ENCODE measurements around the gene FMN2. TPM values are rescaled to one million over a fixed set of nuclear protein-coding genes. Genes with fewer than 3 reads are reported as not detected.

Gene FMN2
- total RNA-seq, 1 donor from 2014 or later, result not detected

DNA sequence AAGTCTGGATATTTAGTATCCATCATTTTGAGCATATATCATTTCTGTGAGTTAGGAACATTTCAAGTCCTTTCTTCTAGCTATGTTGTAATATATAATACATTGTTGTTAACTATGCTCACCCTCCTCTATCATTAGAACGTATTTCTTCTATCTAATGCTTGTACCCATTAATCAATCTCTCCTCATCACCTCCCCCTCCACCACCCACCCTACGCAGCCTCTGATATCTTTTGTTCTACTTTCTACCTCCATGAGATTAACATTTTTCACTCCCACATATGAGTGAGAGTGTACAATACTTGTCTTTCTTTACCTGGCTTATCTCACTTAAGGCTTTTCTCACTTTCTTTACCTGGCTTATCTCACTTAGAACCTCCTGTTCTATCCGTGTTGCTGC lies 156.2 kb downstream of the FMN2 start:
- Mint-ChIP-seq H3K27ac (no peak overlapping the region), H3K36me3 (ENCODE audit: low read depth) (no peaks in the 10 kb centered on the region), H3K4me1 (no peaks in the 10 kb centered on the region), H3K4me3 (no peak overlapping the region), H3K27me3 (no peaks in the 10 kb centered on the region), H3K9me3 (peaks cover 18% of the 10 kb centered on the region)
- POLR2A ChIA-PET, result no interaction called here
- no peak for DNase-seq
- intact Hi-C loops (cut with micrococcal nuclease), result no loop called here
- no peak for ATAC-seq (ENCODE audit: low read depth)
- TF ChIP-seq, protein P1, sequence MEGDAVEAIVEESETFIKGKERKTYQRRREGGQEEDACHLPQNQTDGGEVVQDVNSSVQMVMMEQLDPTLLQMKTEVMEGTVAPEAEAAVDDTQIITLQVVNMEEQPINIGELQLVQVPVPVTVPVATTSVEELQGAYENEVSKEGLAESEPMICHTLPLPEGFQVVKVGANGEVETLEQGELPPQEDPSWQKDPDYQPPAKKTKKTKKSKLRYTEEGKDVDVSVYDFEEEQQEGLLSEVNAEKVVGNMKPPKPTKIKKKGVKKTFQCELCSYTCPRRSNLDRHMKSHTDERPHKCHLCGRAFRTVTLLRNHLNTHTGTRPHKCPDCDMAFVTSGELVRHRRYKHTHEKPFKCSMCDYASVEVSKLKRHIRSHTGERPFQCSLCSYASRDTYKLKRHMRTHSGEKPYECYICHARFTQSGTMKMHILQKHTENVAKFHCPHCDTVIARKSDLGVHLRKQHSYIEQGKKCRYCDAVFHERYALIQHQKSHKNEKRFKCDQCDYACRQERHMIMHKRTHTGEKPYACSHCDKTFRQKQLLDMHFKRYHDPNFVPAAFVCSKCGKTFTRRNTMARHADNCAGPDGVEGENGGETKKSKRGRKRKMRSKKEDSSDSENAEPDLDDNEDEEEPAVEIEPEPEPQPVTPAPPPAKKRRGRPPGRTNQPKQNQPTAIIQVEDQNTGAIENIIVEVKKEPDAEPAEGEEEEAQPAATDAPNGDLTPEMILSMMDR (IDR thresholded peaks at IDR 0.05), result no peak
- CTCF ChIA-PET, result no interaction called here

DNA sequence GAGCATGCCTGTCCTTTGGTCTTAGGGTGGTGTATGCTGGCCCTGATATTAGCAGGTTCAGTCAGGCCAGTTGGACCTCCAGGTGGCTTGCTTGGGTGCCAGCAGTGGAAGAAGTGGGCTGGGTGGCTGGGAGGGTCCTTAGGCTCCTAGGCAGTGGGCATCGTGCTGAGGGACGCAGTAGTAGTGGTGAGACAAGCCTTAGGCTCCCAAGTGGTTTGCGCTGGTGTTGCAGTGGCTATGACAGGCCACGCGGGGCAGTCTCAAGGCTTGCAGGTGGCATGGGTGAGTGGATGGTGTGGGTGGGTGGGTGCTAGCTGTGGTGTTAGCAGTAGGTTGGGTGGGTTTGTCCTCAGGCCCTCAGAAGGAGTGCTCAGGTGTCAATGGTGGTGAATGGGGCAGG lies 162.3 kb downstream of the FMN2 start:
- TF ChIP-seq, protein P1 (IDR thresholded peaks at IDR 0.05), result no peak
- Mint-ChIP-seq H3K36me3 (ENCODE audit: low read depth) (no peaks in the 10 kb centered on the region), H3K9me3 (peaks cover 22% of the 10 kb centered on the region), H3K27me3 (no peaks in the 10 kb centered on the region), H3K4me1 (no peaks in the 10 kb centered on the region), H3K4me3 (no peak overlapping the region), H3K27ac (no peak overlapping the region)
- no peak for DNase-seq
- intact Hi-C loops (cut with micrococcal nuclease), result no loop called here
- ChIA-PET POLR2A (no interaction called here), CTCF (no interaction called here)
- ATAC-seq (ENCODE audit: low read depth), result no peak

DNA sequence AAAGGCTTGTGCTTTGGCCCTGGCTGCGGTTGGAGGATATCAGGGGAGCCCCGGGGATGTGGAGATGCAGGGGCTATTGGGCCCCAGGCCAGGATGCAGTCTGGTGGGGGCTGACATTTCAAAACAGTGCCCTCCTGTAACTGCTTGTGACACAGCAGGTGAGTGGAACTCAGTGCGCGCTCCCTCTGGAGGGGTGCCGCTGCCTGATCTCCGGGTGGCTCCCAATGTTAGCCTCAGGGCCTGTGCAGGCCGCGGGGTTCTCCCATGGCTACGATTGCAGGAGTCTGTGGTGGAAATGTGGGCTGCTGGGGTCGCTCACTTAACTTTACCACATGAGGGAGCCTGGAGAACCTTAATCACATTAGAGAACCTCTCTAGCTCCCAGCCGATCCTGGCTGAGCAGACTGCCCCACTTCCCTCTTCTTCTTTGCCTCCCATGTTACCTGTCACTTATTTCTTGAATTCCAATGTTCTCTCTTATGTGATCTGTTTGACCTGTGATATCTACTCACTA lies 163.2 kb downstream of the FMN2 start:
- ChIA-PET CTCF (no interaction called here), POLR2A (no interaction called here)
- no peaks in the 10 kb centered on the region for H3K36me3 Mint-ChIP-seq (ENCODE audit: low read depth)
- TF ChIP-seq, protein P1 (IDR thresholded peaks at IDR 0.05), result no peak
- H3K4me1 Mint-ChIP-seq, result no peaks in the 10 kb centered on the region
- intact Hi-C loops (cut with micrococcal nuclease), result no loop called here
- no peak overlapping the region for H3K4me3 Mint-ChIP-seq
- H3K27me3 Mint-ChIP-seq, result no peaks in the 10 kb centered on the region
- no peak overlapping the region for H3K27ac Mint-ChIP-seq
- DNase-seq (no peak), ATAC-seq (ENCODE audit: low read depth) (no peak)
- H3K9me3 Mint-ChIP-seq, result peaks cover 15% of the 10 kb centered on the region

DNA sequence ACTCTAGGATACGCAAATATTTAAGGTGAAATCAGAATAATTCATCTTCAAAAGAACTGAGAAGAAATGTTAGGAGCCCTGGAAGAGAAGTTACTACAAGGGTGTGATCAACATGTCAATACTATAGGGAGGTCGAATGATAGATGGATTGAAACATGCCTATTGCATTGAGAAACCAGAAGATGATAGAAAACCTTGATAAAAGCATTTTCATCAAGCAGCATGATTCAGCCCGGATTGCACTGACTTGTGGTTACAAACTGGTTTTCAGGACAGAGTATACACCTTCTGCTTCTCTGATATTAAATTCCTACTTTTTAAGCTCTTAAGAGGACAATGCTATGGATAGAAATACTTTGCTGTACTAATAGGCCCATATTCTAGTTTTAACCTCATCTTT lies 164.2 kb downstream of the FMN2 start:
- TF ChIP-seq, protein P1 (IDR thresholded peaks at IDR 0.05), result no peak
- intact Hi-C loops (cut with micrococcal nuclease), result no loop called here
- ChIA-PET CTCF (no interaction called here), POLR2A (no interaction called here)
- Mint-ChIP-seq H3K9me3 (peaks cover 17% of the 10 kb centered on the region), H3K27me3 (no peaks in the 10 kb centered on the region), H3K4me1 (no peaks in the 10 kb centered on the region), H3K27ac (no peak overlapping the region), H3K4me3 (no peak overlapping the region), H3K36me3 (ENCODE audit: low read depth) (no peaks in the 10 kb centered on the region)
- DNase-seq (no peak), ATAC-seq (ENCODE audit: low read depth) (no peak)

DNA sequence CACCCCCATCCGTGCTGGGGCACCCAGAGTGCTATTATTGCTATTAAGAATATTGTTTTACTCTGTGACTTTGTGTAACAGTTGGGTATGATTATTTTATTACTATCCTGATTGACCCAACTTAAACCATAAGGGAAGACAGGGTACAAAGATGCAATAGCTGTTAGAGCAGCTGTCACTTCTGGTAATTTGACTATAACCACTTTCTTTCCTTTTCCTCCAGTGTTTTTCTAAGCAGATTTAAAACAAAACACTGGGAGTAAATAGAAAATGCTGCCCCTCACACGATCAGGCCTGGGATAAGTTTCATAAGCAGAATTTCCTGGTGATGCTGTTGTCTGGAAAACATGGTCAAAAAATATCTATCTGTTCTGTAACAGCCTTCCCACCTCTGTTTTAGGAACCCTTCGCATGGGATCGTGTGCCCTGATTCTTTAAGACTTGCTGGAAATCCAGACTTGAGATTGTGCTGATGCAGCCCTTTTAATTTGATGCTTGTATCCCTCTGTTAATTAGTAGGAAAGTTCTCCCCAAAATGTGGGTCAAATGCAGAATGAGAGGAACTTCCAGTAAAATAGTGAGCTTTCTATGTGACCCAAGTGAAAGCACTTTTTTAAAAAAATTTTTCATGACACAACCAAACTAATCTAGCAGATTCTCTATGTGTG lies 165.3 kb downstream of the FMN2 start:
- DNase-seq (no peak), ATAC-seq (ENCODE audit: low read depth) (no peak)
- Mint-ChIP-seq H3K27ac (no peak overlapping the region), H3K9me3 (peaks cover 17% of the 10 kb centered on the region), H3K27me3 (no peaks in the 10 kb centered on the region), H3K36me3 (ENCODE audit: low read depth) (no peaks in the 10 kb centered on the region), H3K4me3 (no peak overlapping the region), H3K4me1 (no peaks in the 10 kb centered on the region)
- ChIA-PET CTCF (no interaction called here), POLR2A (no interaction called here)
- intact Hi-C loops (cut with micrococcal nuclease), result no loop called here
- TF ChIP-seq, protein P1 (IDR thresholded peaks at IDR 0.05), result no peak
